K562 (cell line): ENCODE results near the gene EFCAB5. TPM values are rescaled to one million over a fixed set of nuclear protein-coding genes. Genes with fewer than 3 reads are reported as not detected.

Experiments used
- ARID1B ChIP-seq: fragments of 450-650 bp; IDR thresholded peaks from 2 replicates; pipeline ENCODE4 v1.6.1; 2016; ENCODE audit warnings: antibody characterized with exemption, mild to moderate bottlenecking, inconsistent platforms
- BHLHE40 ChIP-seq: IDR thresholded peaks from 2 replicates; pipeline ENCODE4 v1.6.1; 2011; ENCODE audit warnings: low read length, improper control_type of control experiment
- CCNT2 ChIP-seq: IDR thresholded peaks from 2 replicates; pipeline ENCODE4 v1.6.1; 2011; ENCODE audit warnings: borderline replicate concordance, low read depth, mild to moderate bottlenecking, moderate library complexity, mixed read lengths, low read length; ENCODE audit not compliant: insufficient read length; ENCODE audit errors: extremely low read depth
- CHAMP1 ChIP-seq: fragments of 450-650 bp; IDR thresholded peaks from 2 replicates; pipeline ENCODE4 v1.6.1; 2016; ENCODE audit warnings: mild to moderate bottlenecking
- CHD2 ChIP-seq: IDR thresholded peaks from 2 replicates; pipeline ENCODE4 v1.6.1; 2011; ENCODE audit warnings: low read depth, low read length
- HDAC1 ChIP-seq, 2 experiments: fragments of 450-650 bp; IDR thresholded peaks; 2 replicates each; pipeline ENCODE4 v1.6.1; 2016 to 2017; ENCODE audit warnings: inconsistent platforms in 1 of 2, mild to moderate bottlenecking in 1 of 2, moderate library complexity in 1 of 2
- HLTF ChIP-seq: fragments of 450-650 bp; IDR thresholded peaks from 2 replicates; pipeline ENCODE4 v1.6.1; 2016
- MAZ ChIP-seq, 2 experiments: fragments of 450-650 bp in 1 of 2; sonication (generic) in 1 of 2; formaldehyde crosslinking; IDR thresholded peaks in 1 of 2; conservative IDR thresholded peaks in 1 of 2; 2 replicates each; pipeline versions ENCODE4 v1.4.0 to v1.5.0; 2020; ENCODE audit warnings: mild to moderate bottlenecking in 1 of 2, missing genetic modification reagents in 1 of 2
- NR2C1 ChIP-seq, 2 experiments: fragments of 450-650 bp; IDR thresholded peaks; 2 replicates each; pipeline ENCODE4 v1.6.1; 2017; ENCODE audit warnings: mild to moderate bottlenecking in 2 of 2, antibody characterized with exemption in 1 of 2, inconsistent platforms in 1 of 2, missing compliant biosample characterization in 1 of 2, missing genetic modification characterization in 1 of 2
- RAD51 ChIP-seq: fragments of 450-650 bp; IDR thresholded peaks from 2 replicates; pipeline ENCODE4 v1.7.1; 2016; ENCODE audit warnings: low read depth, mild to moderate bottlenecking, borderline replicate concordance
- UBTF ChIP-seq, 2 experiments: IDR thresholded peaks; 2 replicates each; pipeline ENCODE4 v1.6.1; 2012; ENCODE audit warnings: improper control_type of control experiment in 2 of 2, low read depth in 2 of 2, low read length in 2 of 2, borderline replicate concordance in 1 of 2
- ZNF407 ChIP-seq: fragments of 450-650 bp; IDR thresholded peaks from 2 replicates; pipeline ENCODE4 v1.6.1; 2016; ENCODE audit warnings: low read depth
- polyA plus RNA-seq, 8 experiments: library from polyadenylated mRNA; depleted of rRNA in 4 of 8; stranded (reverse) in 5 of 8; unstranded in 3 of 8; fragments of >200 nt; fragmentation: Nextera tagmentation in 2 of 8; fragmentation: Illumina TruSeq in 1 of 8; extraction: Ambion mirVana in 2 of 8; extraction: Trizol in 1 of 8; gene quantifications; 2 replicates each; pipeline versions ENCODE4 v1.2.1 to v1.2.3, GENCODE V29; 2011 to 2014; ENCODE audit warnings: inconsistent platforms in 1 of 8, missing spikeins in 1 of 8
- total RNA-seq, 7 experiments: library from RNA; depleted of rRNA in 6 of 7; stranded (reverse); fragments of >200 nt in 6 of 7; fragmentation: Illumina TruSeq in 2 of 7; extraction: Trizol in 2 of 7; gene quantifications; 2 replicates each; pipeline versions ENCODE4 v1.2.1 to v1.2.3, GENCODE V29; 2011 to 2021; ENCODE audit warnings: low replicate concordance in 1 of 7

EFCAB5 gene
- total and polyA plus RNA-seq, 9 of the 15 experiments (the other 6 are each of a cell fraction or from before 2014, with no cell fraction given): 0.06 to 0.11 TPM; not detected in 7

GRCh38 chr17:30116661-30117551, 175.5 kb downstream of the EFCAB5 start, which contains the start of gene NSRP1 (continued):
- peak; percentile 76 for TF ChIP-seq BHLHE40
- peak; percentile 94 for TF ChIP-seq CHD2
- no peak for TF ChIP-seq RAD51
- no peak for TF ChIP-seq CCNT2
- no peak for TF ChIP-seq NR2C1 (IDR thresholded peaks at IDR 0.05)
- 0 out of 2 replicates have a peak, but pooled peaks have one; percentile 6 for TF ChIP-seq NR2C1 (tag; IDR thresholded peaks at IDR 0.05)
- peak; percentile 78; the same call in 1 of the 2 replicates for TF ChIP-seq HLTF
- peak; percentile 28; the same call in 1 of the 2 replicates for TF ChIP-seq ZNF407
- peak in 1 of 2 experiments; percentile 10; a peak in 2 of 4 replicates for TF ChIP-seq UBTF (IDR thresholded peaks at IDR 0.05; ENCODE audit: borderline replicate concordance in 1 of 2, low read depth in 2 of 2, low read length in 2 of 2)
- peak in 1 of 2 experiments; percentile 87; a peak in 2 of 4 replicates for TF ChIP-seq HDAC1 (IDR thresholded peaks at IDR 0.05)
- TF ChIP-seq CHAMP1: peak; percentile 48; the same call in 1 of the 2 replicates
- 0 out of 4 replicates have a peak, but pooled peaks of 1 of the 2 experiments have one; percentile 59 for TF ChIP-seq MAZ (CRISPR knock-in tag; conservative IDR thresholded peaks at IDR 0.05 in 1 of 2, IDR thresholded peaks at IDR 0.05 in 1 of 2)
- peak; percentile 12; the same call in 1 of the 2 replicates for TF ChIP-seq ARID1B
